Activated CD8-positive, alpha-beta memory T cell treated with anti-CD3 and anti-CD28 coated beads for 36 hours (primary cell): Measurements from ENCODE around the gene RNF182. TPM values are rescaled to one million over a fixed set of nuclear protein-coding genes. Genes with fewer than 3 reads are reported as not detected.
"Not testable (repeated sequence)": the region's sequence is repeated elsewhere in the genome, so short reads cannot be mapped to it uniquely, and the experiment has no call there.

ENCODE experiments used
- CTCF ChIA-PET: fragments of 350-600 bp; sonication (Branson Sonifier 250); formaldehyde crosslinking; loops from one replicate; lab custom pipeline; 2021; ENCODE audit warnings: antibody characterized with exemption; lab: Charles Lee
- POLR2A ChIA-PET: fragments of 350-600 bp; sonication (Branson Sonifier 250); formaldehyde crosslinking; loops from one replicate; lab custom pipeline; 2021; ENCODE audit warnings: antibody characterized with exemption; lab: Charles Lee
- total RNA-seq, 2 experiments: library from RNA; stranded (reverse); gene quantifications; one replicate each; pipeline ENCODE4 v1.2.3, GENCODE V29; 2021

RNF182 gene, protein sequence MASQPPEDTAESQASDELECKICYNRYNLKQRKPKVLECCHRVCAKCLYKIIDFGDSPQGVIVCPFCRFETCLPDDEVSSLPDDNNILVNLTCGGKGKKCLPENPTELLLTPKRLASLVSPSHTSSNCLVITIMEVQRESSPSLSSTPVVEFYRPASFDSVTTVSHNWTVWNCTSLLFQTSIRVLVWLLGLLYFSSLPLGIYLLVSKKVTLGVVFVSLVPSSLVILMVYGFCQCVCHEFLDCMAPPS
- not detected for total RNA-seq

DNA sequence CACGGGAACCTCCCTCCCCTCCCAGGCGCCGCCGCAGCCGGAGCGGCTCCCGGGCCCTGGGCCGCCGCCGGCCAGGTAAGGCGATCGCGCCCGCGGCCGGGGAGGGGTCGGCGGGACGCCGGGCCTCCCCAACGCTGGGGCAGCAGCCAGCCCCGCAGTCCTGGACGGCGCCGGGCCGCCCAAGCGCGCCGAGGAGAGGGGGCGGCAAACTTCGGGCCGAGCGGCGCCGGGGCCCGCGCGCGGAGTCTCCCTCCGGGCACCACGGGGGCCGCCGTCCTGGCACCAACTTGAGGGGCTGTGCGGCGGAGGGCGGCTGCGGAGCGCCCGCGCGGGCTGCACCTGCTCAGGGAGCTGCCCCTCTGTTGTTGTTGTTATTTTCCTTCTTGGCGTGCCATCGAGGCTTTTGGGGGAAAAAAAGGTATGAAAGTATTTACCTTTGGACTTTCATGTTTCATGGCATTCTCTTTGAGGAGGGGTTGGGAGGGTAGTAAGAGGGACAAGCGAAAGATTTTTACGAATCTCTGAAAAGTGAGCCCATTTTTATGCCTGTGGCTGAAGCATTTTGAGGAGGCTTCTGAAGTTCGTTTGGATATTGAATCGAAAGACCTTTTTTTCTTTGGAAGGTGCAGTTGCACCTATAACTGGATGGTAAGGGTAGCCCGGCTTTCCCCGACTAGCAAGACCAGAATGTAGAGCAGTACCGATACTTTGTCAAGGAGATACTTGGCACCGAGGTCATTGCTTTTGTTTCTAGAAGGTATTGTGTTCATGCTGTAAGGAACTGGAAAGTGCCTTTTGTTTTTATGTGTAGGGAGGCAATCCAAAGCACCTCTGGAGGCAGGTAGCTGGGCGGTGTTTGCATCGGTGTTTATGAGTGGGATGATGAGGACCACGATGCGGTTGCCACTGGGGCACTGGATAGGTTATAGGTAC is at the start of gene RNF182:
TSS of gene RNF182 (plus strand) at position 4 of the 933 bp plus-strand sequence. CDS start 52,168 bp downstream, outside the sequence.
- ChIA-PET POLR2A (no interaction called here), CTCF (interaction anchor here (1.4 kb wide), 1 partner anchor 52 kb away, joined by 3 read pairs; no protein-coding TSS in a partner anchor)

DNA sequence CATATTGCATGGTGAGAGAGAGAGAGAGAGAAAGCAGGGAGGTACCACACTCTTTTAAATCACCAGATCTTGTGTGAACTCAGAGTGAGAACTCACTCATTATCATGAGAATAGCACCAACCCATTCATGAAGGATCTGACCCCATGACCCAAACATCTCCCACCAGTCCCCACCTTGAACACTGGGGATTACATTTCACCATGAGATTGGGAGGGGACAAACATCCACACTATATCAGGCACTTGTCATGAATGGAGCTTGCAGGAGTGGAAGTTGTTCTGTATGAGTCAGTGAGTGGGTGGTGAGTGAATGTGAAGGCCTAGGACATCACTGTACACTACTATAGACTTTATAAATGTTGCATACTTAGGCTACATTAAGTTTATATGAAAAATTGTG is 47.7 kb upstream of the RNF182 start:
- ChIA-PET CTCF (no interaction called here), POLR2A (no interaction called here)

DNA sequence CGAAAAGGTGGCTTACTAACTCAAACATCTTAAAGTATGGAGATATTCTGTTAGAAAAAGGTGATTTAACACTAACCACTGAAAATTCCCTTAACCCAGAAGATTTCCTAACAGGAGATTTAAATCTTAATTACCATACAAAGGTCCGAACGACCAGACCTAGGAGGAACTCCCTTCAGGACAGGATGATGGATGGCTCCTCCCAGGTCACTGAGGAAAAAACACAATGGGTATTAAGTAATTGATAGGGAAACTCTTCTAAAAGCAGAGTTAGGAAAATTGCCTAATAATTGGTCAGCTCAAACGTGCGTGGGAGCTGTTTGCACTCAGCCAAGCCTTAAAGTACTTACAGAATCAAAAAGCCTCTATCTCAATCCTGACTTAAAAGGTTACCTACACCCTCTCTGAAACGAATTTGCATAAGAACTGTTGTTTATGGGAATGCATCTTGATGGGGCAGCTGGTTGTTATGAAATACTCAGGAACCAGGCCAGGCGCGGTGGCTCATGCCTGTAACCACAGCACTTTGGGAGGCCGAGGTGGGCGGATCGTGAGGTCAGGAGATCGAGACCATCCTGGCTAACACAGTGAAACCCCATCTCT is 44.6 kb upstream of the RNF182 start:
- CTCF ChIA-PET, result interaction anchor here (1.1 kb wide), 1 partner anchor 187 kb away, joined by 3 read pairs; no protein-coding TSS in a partner anchor
- POLR2A ChIA-PET, result not testable (repeated sequence)

DNA sequence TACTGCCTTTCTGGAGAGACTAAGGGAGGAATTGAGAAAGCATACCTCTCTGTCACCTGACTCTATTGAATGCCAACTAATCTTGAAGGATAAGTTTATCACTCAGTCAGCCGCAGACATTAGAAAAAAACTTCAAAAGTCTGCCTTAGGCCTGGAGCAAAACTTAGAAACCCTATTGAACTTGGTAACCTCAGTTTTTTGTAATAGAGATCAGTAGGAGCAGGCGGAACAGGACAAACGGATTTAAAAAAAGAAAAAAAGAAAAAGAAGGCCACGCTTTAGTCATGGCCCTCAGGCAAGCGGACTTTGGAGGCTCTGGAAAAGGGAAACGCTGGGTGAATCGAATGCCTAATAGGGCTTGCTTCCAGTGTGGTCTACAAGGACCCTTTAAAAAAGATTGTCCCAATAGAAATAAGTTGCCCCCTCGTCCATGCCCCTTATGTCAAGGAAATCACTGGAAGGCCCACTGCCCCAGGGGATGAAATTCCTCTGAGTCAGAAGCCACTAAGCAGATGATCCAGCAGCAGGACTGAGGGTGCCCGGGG is 43.1 kb upstream of the RNF182 start:
- ChIA-PET POLR2A (no interaction called here), CTCF (no interaction called here)

DNA sequence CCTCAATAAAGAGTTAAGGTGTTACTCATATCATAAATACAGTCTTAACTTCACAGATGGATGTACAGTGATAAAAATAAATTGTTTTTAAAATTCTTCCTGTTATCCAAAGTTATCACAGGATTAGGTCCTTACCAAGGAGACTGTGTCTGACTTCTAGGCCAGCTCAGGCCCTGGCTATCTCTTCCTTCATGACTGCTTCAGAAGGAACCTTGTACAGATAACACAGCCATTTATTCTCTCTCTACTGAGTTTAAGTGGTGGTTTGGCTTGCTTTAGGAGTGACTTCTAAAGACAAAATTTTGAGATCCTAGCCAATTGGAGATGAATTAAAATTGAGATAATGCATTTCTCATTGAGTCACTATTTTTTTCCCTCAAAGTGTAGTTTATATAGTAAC is 40.8 kb upstream of the RNF182 start:
- POLR2A ChIA-PET, result no interaction called here
- CTCF ChIA-PET, result no interaction called here

DNA sequence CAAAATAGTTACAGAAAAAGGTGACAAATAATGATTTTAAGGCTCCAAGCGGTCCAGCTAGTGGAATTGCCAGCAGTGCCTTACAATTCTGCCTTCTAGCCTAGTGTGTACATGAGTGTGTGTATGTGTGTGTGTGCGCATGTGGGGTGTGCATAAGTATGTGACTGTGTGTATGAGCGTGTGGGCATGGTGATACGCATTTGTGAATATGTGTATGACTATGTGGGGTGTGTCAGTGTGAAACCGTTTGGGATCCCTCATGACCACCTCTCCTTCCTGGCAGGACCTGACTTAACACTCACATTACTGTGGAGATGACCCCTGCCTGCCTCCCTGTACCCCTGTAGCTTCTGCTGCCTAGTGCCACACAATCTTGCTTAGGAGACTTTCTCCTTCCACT is 40.4 kb upstream of the RNF182 start:
- ChIA-PET POLR2A (no interaction called here), CTCF (no interaction called here)

DNA sequence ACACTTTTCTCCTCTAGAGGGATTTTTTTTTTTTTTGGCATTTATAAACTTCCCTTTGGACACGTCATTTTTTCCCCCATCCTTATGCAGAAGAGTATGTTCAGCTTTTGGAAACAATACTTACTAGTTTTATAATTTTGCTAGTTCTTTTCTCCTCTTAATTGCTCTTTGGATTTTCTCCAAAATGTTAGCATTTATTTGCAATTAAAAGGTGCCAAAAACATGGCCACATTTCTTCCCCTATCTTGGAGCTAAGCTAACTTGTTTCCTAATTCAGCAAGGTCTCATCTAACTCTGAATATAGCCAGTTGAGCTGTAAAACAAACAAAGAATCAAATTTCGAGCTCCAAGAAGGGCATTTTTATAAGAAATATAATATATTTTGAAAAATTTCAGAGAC is 39.2 kb upstream of the RNF182 start:
- POLR2A ChIA-PET, result no interaction called here
- CTCF ChIA-PET, result interaction anchor here (1.1 kb wide), 1 partner anchor 181 kb away, joined by 3 read pairs; no protein-coding TSS in a partner anchor

DNA sequence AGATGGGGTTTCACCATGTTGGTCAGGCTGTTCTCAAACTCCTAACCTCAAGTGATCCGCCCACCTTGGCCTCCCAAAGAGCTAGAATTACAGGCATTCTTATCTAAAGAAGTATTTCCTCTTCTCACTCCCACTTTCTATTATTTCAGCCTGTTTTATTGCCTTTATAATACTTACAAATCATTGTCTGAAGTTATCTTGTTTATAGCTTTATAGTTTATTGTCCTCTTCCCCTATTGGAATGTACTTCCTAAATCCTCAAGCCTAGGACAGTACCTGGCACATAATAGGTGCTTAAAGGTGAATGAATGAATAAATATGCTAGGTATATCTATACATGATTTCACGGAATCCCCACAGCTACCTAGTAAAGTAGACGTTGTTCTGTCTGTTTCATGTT is 37.8 kb upstream of the RNF182 start:
- ChIA-PET POLR2A (interaction anchor here (0.6 kb wide), 1 partner anchor 195 kb away, joined by 4 read pairs; no protein-coding TSS in a partner anchor), CTCF (no interaction called here)

DNA sequence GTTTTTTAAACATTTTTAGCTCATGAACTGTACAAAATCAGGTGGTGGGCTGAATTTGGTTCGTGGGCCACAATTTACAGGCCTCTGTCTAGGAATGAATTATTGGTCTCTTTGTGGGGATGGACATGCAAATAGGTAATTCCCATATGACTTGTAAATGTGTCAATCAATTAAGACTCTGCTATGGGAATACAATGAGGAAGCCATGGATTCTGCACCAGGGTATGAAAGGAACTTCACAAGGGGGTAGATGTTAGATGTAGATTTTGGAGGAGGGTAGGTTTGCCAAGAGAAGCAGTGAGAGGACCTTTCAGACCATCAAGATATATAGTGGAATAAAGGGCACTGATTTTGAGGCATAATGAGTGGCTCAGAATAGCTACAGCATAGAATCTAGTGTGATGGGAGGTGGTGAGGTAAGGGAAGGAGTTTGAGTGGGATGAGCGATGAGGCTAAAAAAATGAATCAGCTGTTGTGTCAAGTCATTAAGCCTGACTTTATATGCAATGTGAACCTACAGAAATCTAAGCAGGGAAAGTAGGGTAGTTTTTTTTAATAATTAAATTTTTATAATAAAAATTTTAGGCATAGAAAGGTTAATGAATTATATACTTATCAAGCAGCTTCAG is 32.6 kb upstream of the RNF182 start:
- ChIA-PET POLR2A (no interaction called here), CTCF (no interaction called here)

DNA sequence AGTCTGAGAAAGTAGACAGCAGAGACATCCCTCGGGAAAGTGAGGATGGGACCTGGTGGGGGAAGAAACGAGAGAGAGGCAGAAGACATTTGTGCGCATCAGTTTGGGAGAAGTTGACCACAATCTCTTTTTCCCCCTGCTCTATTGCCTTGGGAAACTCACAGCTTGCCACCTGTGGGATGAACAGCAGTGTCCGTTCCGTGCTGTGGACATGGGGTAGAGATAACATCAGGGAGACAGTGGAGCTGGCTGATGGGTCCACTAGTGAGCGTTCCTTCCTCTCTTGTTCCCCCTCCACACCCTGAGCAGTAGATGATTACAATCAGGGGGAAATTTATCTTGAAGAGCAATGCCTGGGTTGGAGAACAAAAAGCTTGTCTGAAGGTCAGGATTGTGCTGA is 21.8 kb upstream of the RNF182 start:
- CTCF ChIA-PET, result interaction anchor here (1.0 kb wide), 1 partner anchor 242 kb away, joined by 3 read pairs; no protein-coding TSS in a partner anchor

DNA sequence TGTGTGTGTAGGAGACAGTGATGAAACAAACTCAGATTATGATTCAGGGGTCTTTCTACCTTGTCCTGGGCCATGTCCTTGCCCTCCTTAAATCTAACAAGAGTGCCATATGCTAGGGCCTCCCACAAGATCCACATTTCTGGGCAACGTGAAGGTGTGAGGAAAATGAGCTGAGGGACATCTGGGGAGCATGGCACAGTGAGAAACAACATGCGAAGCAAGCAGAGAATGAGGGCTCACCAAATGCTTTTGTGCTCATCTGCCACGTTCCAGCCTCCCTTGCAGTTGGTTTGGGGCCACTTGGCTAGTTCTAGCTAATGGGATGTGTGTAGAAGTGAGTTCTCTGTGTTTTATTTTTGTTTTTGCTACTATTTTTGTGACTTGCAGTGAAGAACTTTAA is 21.4 kb upstream of the RNF182 start:
- CTCF ChIA-PET, result interaction anchor here (1.0 kb wide), 1 partner anchor 241 kb away, joined by 3 read pairs; no protein-coding TSS in a partner anchor
- POLR2A ChIA-PET, result interaction anchor here (0.5 kb wide), 1 partner anchor 56 kb away, joined by 3 read pairs; no protein-coding TSS in a partner anchor

More for the DNA sequence above, 21.8 kb upstream of the RNF182 start:
- POLR2A ChIA-PET, result no interaction called here

DNA sequence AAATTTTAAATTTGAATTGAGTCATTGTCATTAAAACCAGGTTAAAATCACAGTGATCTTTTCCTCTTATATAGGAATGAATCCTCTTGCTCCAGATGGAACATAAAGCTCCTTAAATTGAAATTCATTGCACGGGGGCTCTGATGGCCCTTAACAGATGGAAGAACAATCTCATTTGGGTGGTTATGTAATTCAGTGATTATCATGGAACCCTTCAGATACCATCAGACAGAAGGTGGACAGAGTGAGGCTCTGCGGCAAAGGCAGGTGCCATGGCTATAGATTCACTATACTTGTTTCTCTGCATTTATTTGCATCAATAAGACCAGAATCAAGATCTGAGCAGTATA is 17.8 kb upstream of the RNF182 start:
- ChIA-PET POLR2A (no interaction called here), CTCF (interaction anchor here (2.8 kb wide), 1 partner anchor 160 kb away, joined by 9 read pairs; no protein-coding TSS in a partner anchor)

DNA sequence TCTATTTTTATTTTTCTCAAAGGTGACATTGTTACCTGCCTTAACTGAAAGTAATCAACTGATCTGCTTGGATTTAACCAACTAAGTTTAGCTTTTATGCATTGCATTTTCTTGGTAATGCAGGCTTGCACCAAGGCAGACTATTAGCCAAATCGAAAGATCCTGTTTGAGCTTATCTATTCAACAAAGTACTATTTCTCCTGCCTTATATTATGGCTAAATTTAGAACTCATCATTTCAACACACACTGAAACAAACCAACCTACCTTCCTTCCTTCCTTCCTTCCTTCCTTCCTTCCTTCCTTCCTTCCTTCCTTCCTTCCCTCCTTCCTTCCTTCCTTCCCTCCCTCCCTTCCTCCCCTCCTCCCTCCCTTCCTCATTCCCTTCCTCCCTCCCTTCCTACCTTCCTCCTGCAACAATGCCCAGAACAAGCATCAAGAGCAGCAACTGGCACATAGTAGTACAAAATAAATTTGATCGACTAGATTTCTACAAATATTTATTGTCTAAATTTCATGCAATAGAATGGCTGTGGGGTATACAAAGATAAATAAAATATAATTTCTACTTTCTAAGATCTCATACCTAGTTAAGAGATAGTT is 17.0 kb upstream of the RNF182 start:
- CTCF ChIA-PET, result interaction anchor here (1.4 to 2.8 kb wide), 2 partner anchors 159 to 227 kb away, joined by 5 to 9 read pairs; no protein-coding TSS in a partner anchor
- POLR2A ChIA-PET, result no interaction called here

DNA sequence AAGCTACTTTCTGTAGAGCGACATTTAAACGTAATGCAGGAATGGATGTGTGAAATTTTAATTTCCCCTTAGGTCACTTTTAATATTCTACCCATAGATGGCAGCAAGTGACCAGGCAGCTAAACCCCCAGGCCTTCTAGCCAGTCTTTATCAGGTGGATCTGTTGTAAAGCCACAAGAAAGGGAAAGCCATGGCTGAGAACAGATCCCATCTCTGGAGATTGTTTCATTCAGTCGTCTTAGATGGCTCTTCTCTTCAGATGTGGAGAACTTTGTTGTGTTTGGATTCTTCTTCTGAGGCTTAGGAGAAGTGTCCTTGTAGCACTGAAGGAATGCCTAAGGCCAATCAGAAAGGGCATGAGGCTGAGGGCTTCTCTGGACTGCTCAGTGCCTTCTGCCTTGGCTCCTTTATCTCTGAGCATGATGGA is 15.8 kb upstream of the RNF182 start:
- CTCF ChIA-PET, result interaction anchor here (0.6 to 2.8 kb wide), 9 partner anchors 8 to 302 kb away, joined by 3 to 9 read pairs (median 4); no protein-coding TSS in a partner anchor
- POLR2A ChIA-PET, result interaction anchor here (0.5 kb wide), 1 partner anchor 85 kb away, joined by 4 read pairs; no protein-coding TSS in a partner anchor

DNA sequence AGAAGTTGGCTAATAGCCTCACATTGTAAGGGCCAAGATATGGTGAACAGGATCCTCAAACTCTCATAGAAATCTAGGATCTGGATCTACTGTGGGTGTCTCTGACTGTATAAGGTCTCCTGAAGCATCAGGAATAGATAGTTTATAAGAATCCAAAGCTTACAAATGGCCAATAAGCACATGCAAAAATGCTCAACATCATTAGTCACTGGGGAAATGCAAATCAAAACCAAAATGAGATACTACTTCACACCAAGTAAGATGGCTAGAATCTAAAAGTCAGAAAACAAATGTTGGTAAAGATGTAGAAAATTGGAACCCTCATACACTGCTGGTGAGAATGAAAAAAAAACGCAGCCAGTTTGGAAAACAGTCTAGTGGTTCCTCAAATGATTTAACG is 14.3 kb upstream of the RNF182 start:
- ChIA-PET POLR2A (no interaction called here), CTCF (interaction anchor here (0.8 to 1.7 kb wide), 3 partner anchors 136 to 235 kb away, joined by 3 to 5 read pairs (median 3); no protein-coding TSS in a partner anchor)

DNA sequence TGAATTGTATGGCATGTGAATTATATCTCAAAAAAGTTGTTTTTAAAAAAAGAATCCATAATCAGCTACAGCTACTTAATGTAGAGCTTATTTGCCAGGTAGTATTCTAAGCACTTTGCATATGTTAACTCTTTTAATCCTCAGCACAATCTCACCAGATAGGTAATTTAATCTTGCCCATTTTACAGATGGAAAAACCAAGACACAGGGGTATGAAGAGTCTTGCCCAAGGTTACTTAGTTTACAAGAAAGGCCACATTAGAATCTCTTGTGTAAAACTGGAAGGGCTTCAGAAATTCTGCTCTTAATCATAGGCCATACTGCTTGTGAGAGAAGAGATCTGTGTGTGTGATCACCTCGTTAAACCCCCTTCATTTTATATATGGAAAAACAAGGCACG is 13.4 kb upstream of the RNF182 start:
- CTCF ChIA-PET, result interaction anchor here (0.5 to 1.2 kb wide), 4 partner anchors 154 to 234 kb away, joined by 3 to 5 read pairs (median 3); no protein-coding TSS in a partner anchor
- POLR2A ChIA-PET, result no interaction called here

DNA sequence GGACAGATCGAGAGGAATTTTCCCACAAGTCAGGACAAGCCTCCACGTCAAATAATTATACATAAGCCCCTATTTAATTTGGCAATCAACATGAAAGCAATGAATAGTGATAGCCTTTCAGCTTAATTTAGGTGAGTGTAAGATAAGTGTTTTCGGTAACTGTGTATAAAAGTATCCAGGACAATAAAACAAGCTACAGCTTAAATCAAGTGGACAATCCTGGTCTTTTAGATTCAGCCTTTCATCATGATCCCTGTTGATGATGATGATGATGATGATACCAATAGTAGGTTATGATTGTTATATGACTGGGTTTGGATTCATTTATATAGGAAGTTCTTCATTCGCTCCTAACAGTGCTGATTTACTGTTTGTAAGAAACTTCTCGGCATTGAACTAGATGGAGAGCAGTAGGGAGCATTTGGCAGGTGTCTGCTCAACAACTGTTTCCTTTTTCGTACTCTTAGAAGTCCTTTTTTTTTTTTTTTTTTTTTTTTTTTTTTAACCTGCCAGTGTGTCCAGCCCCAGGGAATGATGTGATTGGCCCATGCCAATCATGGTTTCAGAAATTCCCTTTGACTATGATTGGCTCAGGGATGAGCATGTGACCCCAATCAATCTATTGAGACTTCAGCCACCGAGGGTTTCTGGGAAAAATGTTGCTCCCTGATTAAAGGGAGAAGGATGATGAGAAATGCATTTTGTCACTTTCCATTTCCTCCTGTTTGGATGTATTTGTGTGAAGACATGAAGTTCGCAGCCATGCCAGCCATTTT is 11.3 kb upstream of the RNF182 start:
- CTCF ChIA-PET, result interaction anchor here (1.9 kb wide), 1 partner anchor 153 kb away, joined by 7 read pairs; no protein-coding TSS in a partner anchor
- POLR2A ChIA-PET, result no interaction called here
